ENCODE data around the gene TNS3.

DNA sequence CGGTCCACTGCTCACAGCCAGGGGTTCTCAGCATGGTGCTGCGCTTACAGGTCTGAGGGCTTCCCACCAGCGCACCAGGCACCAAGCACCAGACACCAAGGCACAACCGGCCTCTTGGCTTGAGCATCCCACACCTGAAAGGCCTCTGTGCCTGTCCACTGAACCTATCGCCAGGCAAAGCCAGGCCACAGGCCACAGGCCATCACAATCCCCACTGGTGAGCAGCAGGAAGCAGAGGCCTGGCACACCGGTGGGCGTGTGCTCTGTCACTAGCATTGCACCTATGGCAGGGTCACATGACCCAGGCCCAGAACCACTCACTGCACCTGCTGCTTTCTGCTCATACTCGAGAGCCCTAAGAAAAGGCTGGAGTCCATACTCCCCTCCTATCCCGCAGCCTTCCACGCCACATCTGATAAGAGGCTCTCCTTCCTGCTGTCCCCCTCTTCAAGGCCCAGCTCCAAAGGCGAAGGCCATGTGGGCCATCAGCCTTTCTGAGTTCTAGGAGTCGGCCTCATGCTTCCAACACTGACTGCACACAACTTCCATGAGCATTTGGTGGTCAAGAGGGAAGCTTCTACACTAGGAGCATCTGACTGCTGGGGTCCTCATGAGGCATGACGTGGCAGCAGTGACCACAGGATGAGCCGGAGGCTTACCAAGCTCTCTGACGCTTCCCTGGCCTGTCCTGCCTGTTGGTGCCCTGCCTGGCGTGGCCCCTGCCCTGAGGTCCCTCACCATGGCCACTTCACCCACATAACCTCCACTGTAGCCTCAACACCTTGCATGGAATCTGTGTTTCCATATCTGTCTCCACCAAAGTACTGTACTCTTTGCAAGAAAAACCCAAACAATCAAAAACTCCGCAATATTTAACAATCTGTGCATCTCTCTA, 166.3 kb downstream of the TNS3 start:
- TF ChIP-seq CTCF (IDR thresholded peaks at IDR 0.05; ENCODE audit: low read depth, low read length), result no peak
- no peak for TF ChIP-seq MAX (IDR thresholded peaks at IDR 0.05; ENCODE audit: low read depth, low read length)
- TF ChIP-seq POLR2A (IDR thresholded peaks at IDR 0.05; ENCODE audit: extremely low read depth, insufficient read length), result no peak
